Neural progenitor cell (in vitro differentiated cells): Measurements from ENCODE around the gene GBA3.

Experiments
- CTCF ChIP-seq: fragments of 200-600 bp; sonication (generic); IDR thresholded peaks from 2 replicates; pipeline ENCODE4 v1.5.1; 2017; ENCODE audit warnings: antibody characterized with exemption, mild to moderate bottlenecking
- EZH2 ChIP-seq: fragments of 200-600 bp; sonication (generic); IDR thresholded peaks from 2 replicates; pipeline ENCODE4 v1.6.1; 2017; ENCODE audit warnings: antibody characterized with exemption, mild to moderate bottlenecking, moderate library complexity

- TF ChIP-seq CTCF (no peak), EZH2 (no peak)
Measured at GRCh38 chr4:22814906-22815305, 122.2 kb downstream of the GBA3 start.
